Hepatocyte (in vitro differentiated cells): Measurements from ENCODE around the gene OPN1MW3. TPM values are rescaled to one million over a fixed set of nuclear protein-coding genes. Genes with fewer than 3 reads are reported as not detected.
"Not testable (repeated sequence)": the region's sequence is repeated elsewhere in the genome, so short reads cannot be mapped to it uniquely, and the experiment has no call there.

Source experiments
- DNase-seq: peaks from one replicate; pipeline ENCODE4 v3.0.0-alpha.2; 2016; ENCODE audit warnings: low spot score
- H2AFZ ChIP-seq: fragments of 200-600 bp; sonication (generic); 2 replicates; pipeline ENCODE4 v1.6.0; 2016; ENCODE audit warnings: antibody characterized with exemption, mild to moderate bottlenecking
- H3K27ac ChIP-seq: fragments of 200-600 bp; sonication (generic); 2 replicates; pipeline ENCODE4 v1.5.1; 2016; ENCODE audit warnings: mild to moderate bottlenecking
- H3K27me3 ChIP-seq: fragments of 200-600 bp; sonication (generic); 2 replicates; pipeline ENCODE4 v1.6.1; 2016
- H3K36me3 ChIP-seq: fragments of 200-600 bp; sonication (generic); replicated peaks from 2 replicates; pipeline ENCODE4 v1.5.1; 2016; ENCODE audit warnings: low read depth; ENCODE audit not compliant: insufficient read depth
- H3K4me1 ChIP-seq: fragments of 200-600 bp; sonication (generic); 2 replicates; pipeline ENCODE4 v1.5.1; 2016; ENCODE audit warnings: mild to moderate bottlenecking, moderate library complexity; ENCODE audit not compliant: insufficient read depth
- H3K4me2 ChIP-seq: fragments of 200-600 bp; sonication (generic); 2 replicates; pipeline ENCODE4 v1.6.0; 2016
- H3K4me3 ChIP-seq: fragments of 200-600 bp; sonication (generic); 2 replicates; pipeline ENCODE4 v1.5.1; 2016; ENCODE audit warnings: mild to moderate bottlenecking
- H3K79me2 ChIP-seq: fragments of 200-600 bp; sonication (generic); 2 replicates; pipeline ENCODE4 v1.6.0; 2017; ENCODE audit warnings: mild to moderate bottlenecking
- H3K9me2 ChIP-seq: fragments of 200-600 bp; sonication (generic); replicated peaks from 2 replicates; pipeline ENCODE4 v1.6.0; 2017; ENCODE audit warnings: mild to moderate bottlenecking; ENCODE audit not compliant: insufficient read depth
- H3K9me3 ChIP-seq: fragments of 200-600 bp; sonication (generic); 2 replicates; pipeline ENCODE4 v1.5.1; 2016; ENCODE audit warnings: low read depth, mild to moderate bottlenecking
- H4K20me1 ChIP-seq: fragments of 200-600 bp; sonication (generic); 2 replicates; pipeline ENCODE4 v1.6.0; 2016; ENCODE audit warnings: mild to moderate bottlenecking; ENCODE audit not compliant: insufficient read depth, poor library complexity, severe bottlenecking
- CTCF ChIP-seq: fragments of 200-600 bp; sonication (generic); IDR thresholded peaks from 2 replicates; pipeline ENCODE4 v1.5.1; 2016; ENCODE audit warnings: antibody characterized with exemption, mild to moderate bottlenecking; ENCODE audit not compliant: poor library complexity
- EZH2 ChIP-seq: fragments of 200-600 bp; sonication (generic); IDR thresholded peaks from 2 replicates; pipeline ENCODE4 v1.6.1; 2016; ENCODE audit warnings: antibody characterized with exemption, mild to moderate bottlenecking, borderline replicate concordance
- EZH2phosphoT487 ChIP-seq: fragments of 200-600 bp; sonication (generic); IDR thresholded peaks from one replicate; pipeline ENCODE4 v1.6.1; 2018; ENCODE audit warnings: antibody characterized with exemption, mild to moderate bottlenecking, low read depth, moderate library complexity; ENCODE audit not compliant: unreplicated experiment, severe bottlenecking
- whole genome bisulfite sequencing: methylation state at CpG from one replicate; pipeline ENCODE4 v1.1.6; 2016; ENCODE audit warnings: low lambda C conversion rate; ENCODE audit errors: missing lambda C conversion rate; 5-methylcytosine and 5-hydroxymethylcytosine counted together
- polyA plus RNA-seq: library from polyadenylated mRNA; unstranded; fragments of >200 nt; fragmentation: Nextera tagmentation; extraction: Ambion mirVana; gene quantifications from 2 replicates; pipeline ENCODE4 v1.2.1, GENCODE V29; 2016
- total RNA-seq: library from RNA; depleted of rRNA; stranded (reverse); fragments of >200 nt; gene quantifications from 2 replicates; pipeline ENCODE4 v1.2.3, GENCODE V29; 2014

OPN1MW3 gene
- total and polyA plus RNA-seq, 2 experiments from 2014 or later = not detected

GRCh38 chrX:154298312-154298711 is 40.9 kb downstream of the OPN1MW3 start:
- no peaks in the 10 kb centered on the region for H3K9me2 ChIP-seq
- H3K36me3 ChIP-seq = no peaks in the 10 kb centered on the region
- H3K9me3 ChIP-seq = no peaks in the 10 kb centered on the region
- H3K4me3 ChIP-seq = no peak overlapping the region
- H3K4me1 ChIP-seq = no peaks in the 10 kb centered on the region
- TF ChIP-seq EZH2 (no peak), CTCF (no peak), EZH2phosphoT487 (no peak)
- whole genome bisulfite sequencing = 81% methylated on average over 7 of the region's 7 CpGs
- no peaks in the 10 kb centered on the region for H3K27me3 ChIP-seq
- no peak overlapping the region for H2AFZ ChIP-seq
- no peak for DNase-seq
- H3K27ac ChIP-seq = no peak overlapping the region
- H3K4me2 ChIP-seq = no peak overlapping the region
- H3K79me2 ChIP-seq = no peaks in the 10 kb centered on the region
- H4K20me1 ChIP-seq = no peaks in the 10 kb centered on the region

- no peaks in the 10 kb centered on the region for H3K9me2 ChIP-seq
- no peak overlapping the region for H2AFZ ChIP-seq
- 93% methylated on average over 8 of the region's 8 CpGs for WGBS
- no peak overlapping the region for H3K27ac ChIP-seq
- no peaks in the 10 kb centered on the region for H4K20me1 ChIP-seq
- no peaks in the 10 kb centered on the region for H3K27me3 ChIP-seq
- no peaks in the 10 kb centered on the region for H3K9me3 ChIP-seq
- no peaks in the 10 kb centered on the region for H3K4me1 ChIP-seq
- H3K79me2 ChIP-seq = no peaks in the 10 kb centered on the region
- no peak for DNase-seq
- TF ChIP-seq EZH2 (no peak), EZH2phosphoT487 (no peak), CTCF (no peak)
- H3K4me2 ChIP-seq = no peak overlapping the region
- H3K36me3 ChIP-seq = no peaks in the 10 kb centered on the region
- no peak overlapping the region for H3K4me3 ChIP-seq
Measured at GRCh38 chrX:154300816-154301215, 43.4 kb downstream of the OPN1MW3 start.

- not testable (repeated sequence) for H3K79me2 ChIP-seq, H3K4me1 ChIP-seq, H4K20me1 ChIP-seq, H2AFZ ChIP-seq, DNase-seq, H3K4me2 ChIP-seq, H3K9me2 ChIP-seq, H3K36me3 ChIP-seq, H3K4me3 ChIP-seq, H3K27me3 ChIP-seq, H3K27ac ChIP-seq, H3K9me3 ChIP-seq
- 86% methylated on average over 7 of the region's 7 CpGs for WGBS
Measured at GRCh38 chrX:154302998-154303397, 45.6 kb downstream of the OPN1MW3 start.

GRCh38 chrX:154303476-154303875 is 46.1 kb downstream of the OPN1MW3 start:
- TF ChIP-seq CTCF = no peak
- no peak for TF ChIP-seq EZH2phosphoT487
- TF ChIP-seq EZH2 = no peak
- Histone ChIP-seq H3K4me1 (no peaks in the 10 kb centered on the region), H3K4me3 (no peak overlapping the region), H3K27me3 (no peaks in the 10 kb centered on the region), H3K36me3 (no peaks in the 10 kb centered on the region), H3K79me2 (no peaks in the 10 kb centered on the region), H2AFZ (no peak overlapping the region), H3K9me3 (no peaks in the 10 kb centered on the region), H4K20me1 (no peaks in the 10 kb centered on the region), H3K27ac (no peak overlapping the region), H3K4me2 (no peak overlapping the region), H3K9me2 (no peaks in the 10 kb centered on the region)
- DNase-seq = no peak
- 84% methylated on average over 8 of the region's 8 CpGs for WGBS
